HCT116 (cell line): ENCODE data around the gene FMO5. TPM values are rescaled to one million over a fixed set of nuclear protein-coding genes. Genes with fewer than 3 reads are reported as not detected.

ENCODE experiments used
- ATAC-seq: fragments of 200-7000 bp; cut with Tn5 transposase; 2 replicates; pipeline ENCODE4 v1.9.1; 2020; ENCODE audit warnings: mild to moderate bottlenecking, moderate library complexity
- BruUV-seq: library from RNA; stranded (reverse); fragments of 400-500 nt; replicated peaks from 2 replicates; lab custom pipeline; 2021; lab: Mats Ljungman, UMichigan
- CTCF ChIA-PET: fragments of 300-600 bp; sonication (Branson Sonifier 250); formaldehyde crosslinking; loops from one replicate; lab custom pipeline; 2021; ENCODE audit warnings: antibody characterized with exemption; lab: Charles Lee
- POLR2A ChIA-PET: fragments of 300-600, 350-600 bp; sonication (Branson Sonifier 250); formaldehyde crosslinking; loops from one replicate; lab custom pipeline; 2021; ENCODE audit warnings: antibody characterized with exemption; lab: Charles Lee
- RAD21 ChIA-PET, 2 experiments: fragments of 300-600 bp; sonication (Branson Sonifier 250); formaldehyde crosslinking; loops; one replicate each; lab custom pipeline; 2023; ENCODE audit warnings: low total read pairs in 2 of 2; ENCODE audit not compliant: uncharacterized antibody in 2 of 2, unreplicated experiment in 2 of 2, low non-redundant PET in 1 of 2; lab: Charles Lee
- DNase-seq: peaks from one replicate; pipeline ENCODE4 v3.0.0-alpha.2; 2010; ENCODE audit warnings: low read depth, low spot score
- H2AFZ ChIP-seq: fragments of 200-600 bp; shearing (Covaris generic), sonication (generic); 2 replicates; pipeline ENCODE4 v1.6.1; 2017; ENCODE audit warnings: low read depth, mixed run types, mixed read lengths, antibody characterized with exemption, low read length; ENCODE audit not compliant: poor library complexity, severe bottlenecking
- H3K27ac ChIP-seq: 2 replicates; pipeline ENCODE4 v1.5.1; 2012; ENCODE audit warnings: low read depth, low read length
- H3K27me3 ChIP-seq: fragments of 200-600 bp; sonication (generic); 2 replicates; pipeline ENCODE4 v1.6.1; 2016; ENCODE audit warnings: mixed run types, low read length, mixed read lengths; ENCODE audit not compliant: insufficient read depth
- H3K36me3 ChIP-seq, 2 experiments: fragments of 200-500 bp in 1 of 2; fragments of 200-600 bp in 1 of 2; sonication (Bioruptor generic) in 1 of 2; sonication (generic) in 1 of 2; 2 replicates each; pipeline versions ENCODE4 v1.5.1 to v1.6.1; 2014 to 2016; ENCODE audit warnings: low read length in 2 of 2, inconsistent platforms in 1 of 2, mixed read lengths in 1 of 2, mixed run types in 1 of 2; ENCODE audit not compliant: insufficient read depth in 2 of 2, control insufficient read depth in 1 of 2
- H3K4me1 ChIP-seq, 2 experiments: fragments of 200-600 bp in 1 of 2; sonication (generic) in 1 of 2; 2 replicates each; pipeline versions ENCODE4 v1.5.1 to v1.6.1; 2012 to 2017; ENCODE audit warnings: low read length in 2 of 2, inconsistent platforms in 1 of 2, mild to moderate bottlenecking in 1 of 2, mixed read lengths in 1 of 2, mixed run types in 1 of 2, moderate library complexity in 1 of 2; ENCODE audit not compliant: insufficient read depth in 2 of 2, control insufficient read depth in 1 of 2
- H3K4me2 ChIP-seq: fragments of 200-600 bp; sonication (generic); 2 replicates; pipeline ENCODE4 v1.6.1; 2017; ENCODE audit warnings: mixed run types, low read length, mixed read lengths
- H3K4me3 ChIP-seq, 2 experiments: fragments of 200-600 bp in 1 of 2; sonication (generic) in 1 of 2; replicated peaks in 1 of 2; 2 replicates each; pipeline ENCODE4 v1.5.1; 2011 to 2016; ENCODE audit warnings: low read length in 2 of 2, control low read depth in 1 of 2, low read depth in 1 of 2, mild to moderate bottlenecking in 1 of 2, mixed read lengths in 1 of 2, mixed run types in 1 of 2
- H3K79me2 ChIP-seq: fragments of 200-600 bp; sonication (generic); 2 replicates; pipeline ENCODE4 v1.6.1; 2017; ENCODE audit warnings: mild to moderate bottlenecking, mixed run types, low read length, moderate library complexity, mixed read lengths; ENCODE audit not compliant: insufficient read depth
- H3K9ac ChIP-seq: fragments of 200-600 bp; sonication (generic); 2 replicates; pipeline ENCODE4 v1.6.1; 2016; ENCODE audit warnings: low read length, mixed read lengths
- H3K9me2 ChIP-seq: fragments of 200-600 bp; sonication (generic), shearing (Covaris generic); 2 replicates; pipeline ENCODE4 v1.6.1; 2017; ENCODE audit warnings: mixed run types, mild to moderate bottlenecking, moderate library complexity; ENCODE audit not compliant: insufficient read depth
- H3K9me3 ChIP-seq, 2 experiments: fragments of 200-500 bp in 1 of 2; fragments of 200-600 bp in 1 of 2; sonication (Bioruptor generic) in 1 of 2; sonication (generic) in 1 of 2; 2 replicates each; pipeline ENCODE4 v1.6.1; 2014 to 2017; ENCODE audit warnings: low read length in 2 of 2, mixed read lengths in 2 of 2, inconsistent platforms in 1 of 2, low read depth in 1 of 2, mild to moderate bottlenecking in 1 of 2, mixed run types in 1 of 2, moderate library complexity in 1 of 2; ENCODE audit not compliant: control insufficient read depth in 1 of 2, insufficient read depth in 1 of 2
- H4K20me1 ChIP-seq: fragments of 200-600 bp; sonication (generic), shearing (Covaris generic); 2 replicates; pipeline ENCODE4 v1.6.1; 2017; ENCODE audit warnings: mixed run types, mild to moderate bottlenecking, moderate library complexity; ENCODE audit not compliant: insufficient read depth
- CBX3 ChIP-seq: IDR thresholded peaks from 2 replicates; pipeline ENCODE4 v1.6.1; 2012; ENCODE audit warnings: low read depth
- CTCF ChIP-seq, 3 experiments: fragments of 200-600 bp in 1 of 3; sonication (generic) in 1 of 3; IDR thresholded peaks in 2 of 3; conservative IDR thresholded peaks in 1 of 3; 2 replicates each; pipeline ENCODE4 v1.5.1; 2012 to 2017; ENCODE audit warnings: low read depth in 2 of 3, low read length in 2 of 3, antibody characterized with exemption in 1 of 3, borderline replicate concordance in 1 of 3, control low read depth in 1 of 3, mild to moderate bottlenecking in 1 of 3, mixed read lengths in 1 of 3, mixed run types in 1 of 3, moderate library complexity in 1 of 3; ENCODE audit not compliant: insufficient read depth in 1 of 3
- ELF1 ChIP-seq: IDR thresholded peaks from 2 replicates; pipeline ENCODE4 v1.6.1; 2012; ENCODE audit warnings: low read depth, borderline replicate concordance
- EZH2 ChIP-seq: fragments of 200-600 bp; sonication (generic); IDR thresholded peaks from 2 replicates; pipeline ENCODE4 v1.6.1; 2017; ENCODE audit warnings: antibody characterized with exemption, mixed run types
- EZH2phosphoT487 ChIP-seq: fragments of 200-600 bp; IDR thresholded peaks from 2 replicates; pipeline ENCODE4 v1.6.1; 2018; ENCODE audit warnings: antibody characterized with exemption, borderline replicate concordance
- FOSL1 ChIP-seq: IDR thresholded peaks from 2 replicates; pipeline ENCODE4 v1.6.1; 2012; ENCODE audit warnings: low read depth
- JUND ChIP-seq: IDR thresholded peaks from 2 replicates; pipeline ENCODE4 v1.6.1; 2012
- MAX ChIP-seq: IDR thresholded peaks from 2 replicates; pipeline ENCODE4 v1.6.1; 2012
- POLR2A ChIP-seq: IDR thresholded peaks from 2 replicates; pipeline ENCODE4 v1.7.0; 2011; ENCODE audit warnings: borderline replicate concordance; ENCODE audit not compliant: insufficient read depth, insufficient read length; ENCODE audit errors: extremely low read depth
- POLR2AphosphoS5 ChIP-seq: IDR thresholded peaks from 2 replicates; pipeline ENCODE4 v1.6.1; 2011; ENCODE audit warnings: mild to moderate bottlenecking, low read depth, low read length, moderate library complexity
- RAD21 ChIP-seq: IDR thresholded peaks from 2 replicates; pipeline ENCODE4 v1.6.1; 2012; ENCODE audit warnings: low read depth, mild to moderate bottlenecking
- REST ChIP-seq: IDR thresholded peaks from 2 replicates; pipeline ENCODE4 v1.6.1; 2012; ENCODE audit warnings: low read depth
- SIN3A ChIP-seq: IDR thresholded peaks from 2 replicates; pipeline ENCODE4 v1.6.1; 2012; ENCODE audit warnings: low read depth
- SRF ChIP-seq: IDR thresholded peaks from 2 replicates; pipeline ENCODE4 v1.6.1; 2012; ENCODE audit warnings: low read depth
- TCF7L2 ChIP-seq: IDR thresholded peaks from 2 replicates; pipeline ENCODE4 v1.7.0; 2011; ENCODE audit warnings: borderline replicate concordance, inconsistent platforms; ENCODE audit not compliant: insufficient read depth, insufficient read length; ENCODE audit errors: extremely low read depth
- YY1 ChIP-seq: IDR thresholded peaks from 2 replicates; pipeline ENCODE4 v1.6.1; 2011; ENCODE audit warnings: low read length, low read depth, moderate library complexity, mild to moderate bottlenecking; ENCODE audit not compliant: insufficient replicate concordance; ENCODE audit errors: extremely low read depth
- ZBTB33 ChIP-seq: IDR thresholded peaks from 2 replicates; pipeline ENCODE4 v1.6.1; 2011; ENCODE audit warnings: mild to moderate bottlenecking, low read length, moderate library complexity; ENCODE audit not compliant: insufficient replicate concordance; ENCODE audit errors: extremely low read depth
- ZFX ChIP-seq: fragments of 450-650 bp; IDR thresholded peaks from 2 replicates; pipeline ENCODE4 v1.6.1; 2017
- ZNF274 ChIP-seq: fragments of 200-500 bp; sonication (Bioruptor generic); IDR thresholded peaks from 2 replicates; pipeline ENCODE4 v1.6.1; 2014; ENCODE audit warnings: mild to moderate bottlenecking, low read depth, low read length, inconsistent platforms
- intact Hi-C: fragments of 100-400 bp; cut with micrococcal nuclease; formaldehyde crosslinking; loops from 2 replicates; pipeline ENCODE4 v1.10.0; 2022
- total RNA-seq: library from RNA; stranded (reverse); gene quantifications from one replicate; pipeline ENCODE4 v1.2.1, GENCODE V29; 2021; ENCODE audit not compliant: unreplicated experiment
- TF ChIP-seq, protein P1 (sequence below): IDR thresholded peaks from 2 replicates; pipeline ENCODE4 v1.6.1; 2012

The FMO5 gene
- total RNA-seq, 1 experiment from 2014 or later: 0.27 TPM

- Histone ChIP-seq H3K36me3 (peaks cover 3 to 13% of the 10 kb centered on the region in 2 experiments; a peak in 1 of 4 replicates), H3K4me3 (peak overlapping the region in 1 of 2 experiments; percentile 41; a peak in 2 of 4 replicates), H3K27ac (peak overlapping the region; percentile 59; the same call in 1 of the 2 replicates), H3K4me2 (peak overlapping the region; percentile 75), H3K79me2 (peaks cover 52% of the 10 kb centered on the region), H3K27me3 (no peaks in the 10 kb centered on the region), H3K9ac (peak overlapping the region; percentile 36; the same call in 1 of the 2 replicates), H3K9me2 (no peaks in the 10 kb centered on the region), H2AFZ (no peak overlapping the region), H3K4me1 (peaks cover 25 to 62% of the 10 kb centered on the region in 2 experiments), H3K9me3 (no peaks in the 10 kb centered on the region), H4K20me1 (peaks cover 2% of the 10 kb centered on the region; the same call in 1 of the 2 replicates)
- ChIA-PET RAD21 (no interaction called here), CTCF (no interaction called here), POLR2A (interaction anchor here (1.5 kb wide), 1 partner anchor 75 kb away, joined by 4 read pairs; the partner anchor contains the start of gene CHD1L)
- ATAC-seq (peak; percentile 54), DNase-seq (peak; percentile 61)
- BruUV-seq: no TSS peak
- intact Hi-C loops: no loop called here
- TF ChIP-seq EZH2 (no peak), CBX3 (0 out of 2 replicates have a peak, but pooled peaks have one; percentile 31), CTCF (IDR thresholded peaks at IDR 0.05 in 2 of 3, conservative IDR thresholded peaks at IDR 0.05 in 1 of 3; ENCODE audit: borderline replicate concordance in 1 of 3, insufficient read depth in 1 of 3, low read depth in 2 of 3, low read length in 2 of 3) (no peak), RAD21 (0 out of 2 replicates have a peak, but pooled peaks have one; percentile 4), SIN3A (peak; percentile 43; the same call in 1 of the 2 replicates), TCF7L2 (no peak), EZH2phosphoT487 (no peak), ZNF274 (no peak), ZFX (no peak), ZBTB33 (no peak), ELF1 (no peak), POLR2AphosphoS5 (no peak; the same call in 1 of the 2 replicates), YY1 (no peak), FOSL1 (peak; percentile 84), POLR2A (no peak), SRF (peak; percentile 47; the same call in 1 of the 2 replicates), JUND (peak; percentile 75), MAX (0 out of 2 replicates have a peak, but pooled peaks have one; percentile 28), REST (no peak)
- TF ChIP-seq, protein P1, sequence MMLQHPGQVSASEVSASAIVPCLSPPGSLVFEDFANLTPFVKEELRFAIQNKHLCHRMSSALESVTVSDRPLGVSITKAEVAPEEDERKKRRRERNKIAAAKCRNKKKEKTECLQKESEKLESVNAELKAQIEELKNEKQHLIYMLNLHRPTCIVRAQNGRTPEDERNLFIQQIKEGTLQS: no peak
These were observed 57.8 kb downstream of the FMO5 start for GRCh38 chr1:147167365-147167764.
